Measurements from ENCODE around the gene ACSF2.

DNA sequence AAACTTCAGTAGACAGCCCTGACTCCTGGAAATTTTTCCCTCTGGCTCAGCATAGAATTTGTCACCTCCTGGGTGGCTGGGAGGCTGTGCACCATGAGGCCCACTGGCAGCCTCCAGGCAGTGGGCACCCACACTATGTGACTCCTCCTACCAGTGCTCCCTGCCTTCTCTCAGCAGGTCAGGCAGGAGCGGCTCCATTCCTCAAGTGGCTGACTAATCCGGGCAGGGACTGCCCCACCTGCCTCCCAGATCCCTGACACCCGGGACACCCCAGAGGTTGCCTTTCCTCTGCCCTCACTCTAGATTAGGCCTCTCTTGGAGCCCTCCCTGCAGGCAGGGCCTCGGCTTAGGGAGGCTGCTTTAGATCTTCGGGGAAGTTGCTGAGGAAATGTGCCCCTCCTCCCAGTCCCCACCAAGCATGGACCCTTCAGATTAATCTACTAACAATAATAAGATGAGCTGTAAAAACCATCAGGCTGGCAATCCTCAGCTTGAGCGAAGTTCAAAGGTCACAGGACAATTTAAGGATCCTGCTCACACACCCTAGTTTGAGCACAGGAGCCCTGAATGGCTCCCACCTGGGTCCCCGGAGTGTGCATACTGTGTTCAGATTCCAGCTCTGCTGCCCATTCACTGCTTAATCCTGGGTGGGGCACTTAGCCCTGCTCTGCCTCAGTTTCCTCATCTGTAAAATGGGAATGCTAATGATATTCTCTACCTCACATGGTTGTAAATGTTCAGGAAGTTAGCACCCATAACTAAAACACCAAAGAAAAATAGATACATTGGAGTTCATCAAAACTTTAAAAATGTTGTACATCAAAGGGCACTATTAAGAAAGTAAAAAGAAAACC, 72.2 kb downstream of the ACSF2 start:
- TF ChIP-seq EZH2 (IDR thresholded peaks at IDR 0.05; ENCODE audit: borderline replicate concordance, low read depth, low read length, severe bottlenecking), result no peak
- TF ChIP-seq, protein P1, sequence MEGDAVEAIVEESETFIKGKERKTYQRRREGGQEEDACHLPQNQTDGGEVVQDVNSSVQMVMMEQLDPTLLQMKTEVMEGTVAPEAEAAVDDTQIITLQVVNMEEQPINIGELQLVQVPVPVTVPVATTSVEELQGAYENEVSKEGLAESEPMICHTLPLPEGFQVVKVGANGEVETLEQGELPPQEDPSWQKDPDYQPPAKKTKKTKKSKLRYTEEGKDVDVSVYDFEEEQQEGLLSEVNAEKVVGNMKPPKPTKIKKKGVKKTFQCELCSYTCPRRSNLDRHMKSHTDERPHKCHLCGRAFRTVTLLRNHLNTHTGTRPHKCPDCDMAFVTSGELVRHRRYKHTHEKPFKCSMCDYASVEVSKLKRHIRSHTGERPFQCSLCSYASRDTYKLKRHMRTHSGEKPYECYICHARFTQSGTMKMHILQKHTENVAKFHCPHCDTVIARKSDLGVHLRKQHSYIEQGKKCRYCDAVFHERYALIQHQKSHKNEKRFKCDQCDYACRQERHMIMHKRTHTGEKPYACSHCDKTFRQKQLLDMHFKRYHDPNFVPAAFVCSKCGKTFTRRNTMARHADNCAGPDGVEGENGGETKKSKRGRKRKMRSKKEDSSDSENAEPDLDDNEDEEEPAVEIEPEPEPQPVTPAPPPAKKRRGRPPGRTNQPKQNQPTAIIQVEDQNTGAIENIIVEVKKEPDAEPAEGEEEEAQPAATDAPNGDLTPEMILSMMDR (IDR thresholded peaks at IDR 0.05; ENCODE audit: borderline replicate concordance, extremely low read depth, low read length, poor library complexity, severe bottlenecking), result no peak
